H1 (cell line): ENCODE data around the gene TNIK. TPM values are rescaled to one million over a fixed set of nuclear protein-coding genes. Genes with fewer than 3 reads are reported as not detected.

ENCODE experiments used
- BRCA1 ChIP-seq: IDR thresholded peaks from 2 replicates; pipeline ENCODE4 v1.6.1; 2012; ENCODE audit warnings: low read depth, low read length, improper control_type of control experiment
- NANOG ChIP-seq: IDR thresholded peaks from 2 replicates; pipeline ENCODE4 v1.6.1; 2011; ENCODE audit warnings: low read length, low read depth, mild to moderate bottlenecking, inconsistent platforms; ENCODE audit not compliant: insufficient read depth, poor library complexity, severe bottlenecking
- polyA plus RNA-seq, 7 experiments: library from polyadenylated mRNA; depleted of rRNA in 3 of 7; stranded (reverse) in 5 of 7; unstranded in 2 of 7; fragments of >200 nt in 5 of 7; fragments of 200-250 nt in 2 of 7; gene quantifications; 1 replicate in 5 of 7; 2 replicates in 1 of 7; 4 replicates in 1 of 7; pipeline versions ENCODE4 v1.2.1 to v1.2.3, GENCODE V29; 2011 to 2013; ENCODE audit warnings: missing spikeins in 2 of 7, mixed read lengths in 2 of 7
- total RNA-seq: library from RNA; stranded (reverse); fragmentation: NEBNext Ultra II Directional; extraction: Animal tissue kit (Norgen Biotek cat#: 25700); gene quantifications from 2 replicates; pipeline ENCODE4 v1.2.1, GENCODE V29; 2021

Gene TNIK
- total and polyA plus RNA-seq, 2 of the 8 experiments (the other 6 are each of a cell fraction or from before 2014, with no cell fraction given), result 7.4 to 42.0 TPM

DNA sequence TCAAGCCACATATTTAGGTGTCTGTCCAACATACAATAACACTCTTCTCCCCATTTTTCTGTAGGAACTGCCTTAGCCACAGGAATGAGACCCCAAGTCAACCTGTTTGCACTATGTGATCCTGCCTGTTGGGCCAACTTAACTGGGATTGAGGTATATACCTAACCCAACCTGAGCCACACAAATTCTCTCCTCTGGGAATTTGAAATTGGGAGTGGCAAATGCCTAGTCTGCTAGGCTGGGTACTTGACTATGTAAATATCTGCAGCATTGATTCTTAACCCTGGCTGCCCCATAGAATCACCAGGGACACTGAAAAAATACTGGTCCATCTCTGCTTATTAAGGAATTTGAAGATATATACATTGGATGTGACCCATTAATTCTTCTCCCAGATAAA is 35.2 kb upstream of the TNIK start (continued):
- TF ChIP-seq NANOG, result no peak
- TF ChIP-seq BRCA1, result no peak
